HFFc6 (cell line): Measurements from ENCODE around the gene OR2V2. TPM values are rescaled to one million over a fixed set of nuclear protein-coding genes. Genes with fewer than 3 reads are reported as not detected.

ENCODE experiments used
- DNase-seq: peaks from one replicate; pipeline ENCODE4 v3.0.0-alpha.2; 2018
- H3K27ac Mint-ChIP-seq: 2 replicates; pipeline ENCODE4 v1.8.0; 2020; ENCODE audit warnings: mild to moderate bottlenecking, mixed read lengths
- H3K27me3 Mint-ChIP-seq: 2 replicates; pipeline ENCODE4 v1.8.0; 2021; ENCODE audit warnings: mild to moderate bottlenecking, moderate library complexity, mixed read lengths; ENCODE audit not compliant: insufficient read depth
- H3K36me3 Mint-ChIP-seq: 2 replicates; pipeline ENCODE4 v1.8.0; 2021; ENCODE audit warnings: low read depth, mixed read lengths
- H3K4me1 Mint-ChIP-seq: 2 replicates; pipeline ENCODE4 v1.8.0; 2020; ENCODE audit warnings: low read depth, mixed read lengths
- H3K4me3 Mint-ChIP-seq: 2 replicates; pipeline ENCODE4 v1.8.0; 2020; ENCODE audit warnings: mild to moderate bottlenecking, moderate library complexity, mixed read lengths
- H3K9me3 Mint-ChIP-seq: 2 replicates; pipeline ENCODE4 v1.8.0; 2020; ENCODE audit warnings: mild to moderate bottlenecking, mixed read lengths
- CTCF ChIP-seq: fragments of 200-600 bp; sonication (generic); IDR thresholded peaks from 2 replicates; pipeline ENCODE4 v1.5.0; 2021; ENCODE audit warnings: antibody characterized with exemption, mild to moderate bottlenecking
- total RNA-seq, 6 experiments: library from RNA; stranded (reverse); fragmentation: NEBNext Ultra II Directional; extraction: Animal tissue kit (Norgen Biotek cat#: 25700); gene quantifications; 2 replicates in 1 of 6; 3 replicates in 5 of 6; pipeline ENCODE4 v1.2.3, GENCODE V29; 2021

The OR2V2 gene
- total RNA-seq, 6 experiments from 2014 or later: not detected

DNA sequence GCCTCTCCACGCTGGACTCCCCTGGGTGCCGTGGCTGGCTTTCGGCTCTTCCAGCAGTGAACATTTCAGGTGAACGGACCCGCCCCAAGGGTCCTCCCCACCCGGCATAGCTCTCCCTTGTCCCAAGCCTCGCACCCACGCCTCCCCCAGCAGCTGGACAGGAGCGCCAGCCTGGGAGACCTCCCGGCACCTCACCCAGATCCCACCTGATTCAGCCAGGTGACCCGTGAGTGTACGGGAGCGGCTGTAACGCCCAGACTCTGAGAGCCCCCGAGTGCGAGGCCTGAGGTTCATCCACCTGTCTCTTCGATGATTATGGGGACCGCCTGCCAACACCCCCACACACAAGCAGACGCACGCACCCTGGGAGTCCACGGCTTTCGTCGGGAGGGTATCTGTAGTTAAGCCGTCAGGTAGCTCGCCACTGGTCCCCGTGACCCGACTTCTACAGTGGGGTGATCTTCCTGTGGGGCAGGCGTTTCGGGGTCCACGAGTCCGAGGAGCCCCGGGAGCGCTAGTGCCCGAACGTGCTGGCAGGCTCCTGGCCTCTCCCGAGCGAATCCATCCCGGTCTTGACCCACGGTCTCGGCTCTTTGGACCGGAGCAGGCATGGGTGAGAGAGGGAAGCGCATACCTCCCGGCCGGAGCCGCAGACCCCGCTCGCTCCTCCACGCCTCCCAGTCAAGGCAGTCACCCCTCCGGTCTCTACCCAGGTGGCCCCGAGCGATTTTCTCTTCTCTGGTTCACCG, 42.8 kb downstream of the OR2V2 start:
- Mint-ChIP-seq H3K27ac (peak overlapping the region; percentile 24; the same call in 1 of the 2 replicates), H3K4me1 (peaks cover 39% of the 10 kb centered on the region), H3K9me3 (peaks cover 5% of the 10 kb centered on the region), H3K4me3 (peak overlapping the region; percentile 99), H3K36me3 (no peaks in the 10 kb centered on the region), H3K27me3 (peaks cover 19% of the 10 kb centered on the region)
- TF ChIP-seq CTCF: no peak
- no peak for DNase-seq

- peak; percentile 63 for TF ChIP-seq CTCF
- peak overlapping the region; percentile 99 for H3K4me3 Mint-ChIP-seq
- peaks cover 37% of the 10 kb centered on the region for H3K4me1 Mint-ChIP-seq
- peak overlapping the region; percentile 94 for H3K27ac Mint-ChIP-seq
- no peak for DNase-seq
- no peaks in the 10 kb centered on the region for H3K36me3 Mint-ChIP-seq
- peaks cover 5% of the 10 kb centered on the region for H3K9me3 Mint-ChIP-seq
- peaks cover 19% of the 10 kb centered on the region for H3K27me3 Mint-ChIP-seq
These were observed 43.5 kb downstream of the OR2V2 start for GRCh38 chr5:181190711-181191525.

GRCh38 chr5:181191526-181192336, 44.3 kb downstream of the OR2V2 start:
- TF ChIP-seq CTCF: no peak
- peak overlapping the region; percentile 99 for H3K4me3 Mint-ChIP-seq
- H3K9me3 Mint-ChIP-seq: peaks cover 5% of the 10 kb centered on the region
- DNase-seq: peak; percentile 94
- H3K27ac Mint-ChIP-seq: peak overlapping the region; percentile 94
- no peaks in the 10 kb centered on the region for H3K36me3 Mint-ChIP-seq
- peaks cover 19% of the 10 kb centered on the region for H3K27me3 Mint-ChIP-seq
- H3K4me1 Mint-ChIP-seq: peaks cover 30% of the 10 kb centered on the region

DNA sequence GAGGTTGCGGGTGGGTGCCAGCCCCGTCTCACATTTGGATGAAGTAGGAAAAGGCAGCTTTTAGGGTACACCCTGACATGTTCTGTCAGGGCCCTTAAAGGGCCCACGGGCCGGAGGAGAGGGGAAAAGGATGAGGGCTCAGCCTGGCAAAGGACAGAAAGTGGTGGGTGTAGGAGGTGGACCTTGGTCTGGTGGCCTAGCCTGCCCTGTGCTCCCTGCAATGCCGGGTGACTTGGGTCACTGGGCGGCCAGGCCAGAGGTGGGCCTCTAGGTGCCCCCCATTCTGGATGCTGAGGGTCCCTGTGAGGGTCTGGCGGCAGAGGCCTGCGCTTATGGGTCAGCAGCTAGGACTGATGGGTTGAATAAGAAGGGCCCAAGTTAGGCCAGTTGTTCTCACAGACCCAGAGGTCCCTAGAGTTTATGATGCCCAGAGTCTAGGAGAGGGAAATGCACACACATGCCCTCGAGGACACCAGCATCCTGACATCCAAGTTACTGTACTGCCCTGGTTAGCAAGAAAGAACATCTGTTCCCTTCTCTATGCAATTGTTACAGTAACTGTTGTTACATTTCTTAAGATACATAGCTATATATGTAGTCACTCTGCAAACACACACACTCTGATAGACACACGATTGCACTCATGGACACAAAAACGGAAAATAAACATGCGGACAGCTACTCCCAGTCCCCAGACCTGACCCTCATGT, 45.1 kb downstream of the OR2V2 start:
- Mint-ChIP-seq H3K36me3 (no peaks in the 10 kb centered on the region), H3K27ac (peak overlapping the region; percentile 94), H3K9me3 (peaks cover 5% of the 10 kb centered on the region), H3K27me3 (peaks cover 16% of the 10 kb centered on the region), H3K4me1 (peaks cover 31% of the 10 kb centered on the region), H3K4me3 (peak overlapping the region; percentile 99)
- TF ChIP-seq CTCF: no peak
- no peak for DNase-seq

DNA sequence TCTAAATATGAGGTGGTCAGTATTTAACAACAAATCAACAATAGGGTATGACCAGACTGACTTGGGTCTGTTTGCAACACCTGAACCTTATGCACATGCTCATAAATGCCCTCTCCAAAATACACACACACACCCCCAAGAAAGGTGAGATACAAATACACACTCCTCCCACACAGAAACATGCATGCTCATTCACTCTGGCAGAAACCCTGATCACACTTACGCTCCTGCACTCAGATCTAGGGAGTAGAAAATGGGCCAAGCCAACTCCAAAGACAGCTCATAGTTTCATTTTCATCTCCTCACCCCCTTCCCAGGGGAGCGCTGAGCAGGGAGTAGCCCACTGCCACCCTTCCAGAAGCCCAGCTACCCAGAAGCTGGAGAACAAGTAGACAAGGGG, 46.3 kb downstream of the OR2V2 start:
- Mint-ChIP-seq H3K9me3 (peaks cover 1% of the 10 kb centered on the region), H3K27ac (no peak overlapping the region; the same call in 1 of the 2 replicates), H3K27me3 (peaks cover 8% of the 10 kb centered on the region), H3K4me1 (peaks cover 25% of the 10 kb centered on the region), H3K36me3 (no peaks in the 10 kb centered on the region), H3K4me3 (no peak overlapping the region)
- DNase-seq: no peak
- no peak for TF ChIP-seq CTCF
